Measurements from ENCODE around the gene STYXL2.

STYXL2 gene

DNA sequence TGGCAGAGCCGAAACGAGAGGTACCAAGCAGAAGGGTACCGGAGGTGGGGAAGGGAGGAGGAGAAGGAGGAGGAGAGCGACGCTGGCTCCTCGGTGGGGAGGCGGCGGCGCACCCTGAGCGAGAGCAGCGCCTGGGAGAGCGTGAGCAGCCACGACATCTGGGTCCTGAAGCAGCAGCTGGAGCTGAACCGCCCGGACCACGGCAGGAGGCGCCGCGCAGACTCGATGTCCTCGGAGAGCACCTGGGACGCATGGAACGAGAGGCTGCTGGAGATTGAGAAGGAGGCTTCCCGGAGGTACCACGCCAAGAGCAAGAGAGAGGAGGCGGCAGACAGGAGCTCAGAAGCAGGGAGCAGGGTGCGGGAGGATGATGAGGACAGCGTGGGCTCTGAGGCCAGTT, 32.4 kb downstream of the STYXL2 start:
- in situ Hi-C loops (cut with MboI; ENCODE audit: low pct_unique_long_range_greater_than_20kb, low sequenced_read_pairs, unreplicated experiment): no loop called here
- TF ChIP-seq, protein P1, sequence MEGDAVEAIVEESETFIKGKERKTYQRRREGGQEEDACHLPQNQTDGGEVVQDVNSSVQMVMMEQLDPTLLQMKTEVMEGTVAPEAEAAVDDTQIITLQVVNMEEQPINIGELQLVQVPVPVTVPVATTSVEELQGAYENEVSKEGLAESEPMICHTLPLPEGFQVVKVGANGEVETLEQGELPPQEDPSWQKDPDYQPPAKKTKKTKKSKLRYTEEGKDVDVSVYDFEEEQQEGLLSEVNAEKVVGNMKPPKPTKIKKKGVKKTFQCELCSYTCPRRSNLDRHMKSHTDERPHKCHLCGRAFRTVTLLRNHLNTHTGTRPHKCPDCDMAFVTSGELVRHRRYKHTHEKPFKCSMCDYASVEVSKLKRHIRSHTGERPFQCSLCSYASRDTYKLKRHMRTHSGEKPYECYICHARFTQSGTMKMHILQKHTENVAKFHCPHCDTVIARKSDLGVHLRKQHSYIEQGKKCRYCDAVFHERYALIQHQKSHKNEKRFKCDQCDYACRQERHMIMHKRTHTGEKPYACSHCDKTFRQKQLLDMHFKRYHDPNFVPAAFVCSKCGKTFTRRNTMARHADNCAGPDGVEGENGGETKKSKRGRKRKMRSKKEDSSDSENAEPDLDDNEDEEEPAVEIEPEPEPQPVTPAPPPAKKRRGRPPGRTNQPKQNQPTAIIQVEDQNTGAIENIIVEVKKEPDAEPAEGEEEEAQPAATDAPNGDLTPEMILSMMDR (IDR thresholded peaks at IDR 0.05; ENCODE audit: extremely low read depth, insufficient read depth, missing control alignments): no peak
- DNase-seq (ENCODE audit: low spot score): no peak

DNA sequence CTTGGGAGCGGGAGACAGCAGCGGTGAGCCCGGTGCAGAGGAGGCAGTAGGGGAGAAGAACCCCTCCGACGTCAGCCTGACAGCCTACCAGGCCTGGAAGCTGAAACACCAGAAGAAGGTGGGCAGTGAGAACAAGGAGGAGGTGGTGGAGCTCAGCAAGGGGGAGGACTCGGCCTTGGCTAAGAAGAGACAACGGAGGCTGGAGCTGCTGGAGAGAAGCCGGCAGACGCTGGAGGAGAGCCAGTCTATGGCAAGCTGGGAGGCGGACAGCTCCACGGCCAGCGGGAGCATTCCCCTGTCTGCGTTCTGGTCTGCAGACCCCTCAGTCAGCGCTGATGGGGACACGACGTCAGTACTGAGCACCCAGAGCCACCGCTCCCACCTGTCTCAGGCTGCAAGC, 32.9 kb downstream of the STYXL2 start:
- TF ChIP-seq, protein P1 (IDR thresholded peaks at IDR 0.05; ENCODE audit: extremely low read depth, insufficient read depth, missing control alignments): no peak
- no peak for DNase-seq (ENCODE audit: low spot score)
- in situ Hi-C loops (cut with MboI; ENCODE audit: low pct_unique_long_range_greater_than_20kb, low sequenced_read_pairs, unreplicated experiment): no loop called here

DNA sequence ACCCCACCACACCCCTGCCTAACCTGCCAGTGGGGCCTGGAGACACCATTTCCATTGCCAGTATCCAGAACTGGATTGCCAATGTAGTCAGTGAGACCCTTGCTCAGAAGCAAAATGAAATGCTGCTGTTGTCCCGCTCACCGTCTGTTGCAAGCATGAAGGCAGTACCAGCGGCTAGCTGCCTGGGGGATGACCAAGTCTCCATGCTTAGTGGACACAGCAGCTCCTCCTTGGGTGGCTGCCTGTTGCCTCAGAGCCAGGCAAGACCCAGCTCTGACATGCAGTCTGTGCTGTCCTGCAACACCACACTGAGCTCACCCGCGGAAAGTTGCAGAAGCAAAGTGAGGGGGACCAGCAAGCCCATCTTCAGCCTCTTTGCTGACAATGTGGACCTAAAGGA, 33.4 kb downstream of the STYXL2 start:
- DNase-seq (ENCODE audit: low spot score): no peak
- in situ Hi-C loops (cut with MboI; ENCODE audit: low pct_unique_long_range_greater_than_20kb, low sequenced_read_pairs, unreplicated experiment): no loop called here
- TF ChIP-seq, protein P1 (IDR thresholded peaks at IDR 0.05; ENCODE audit: extremely low read depth, insufficient read depth, missing control alignments): no peak

DNA sequence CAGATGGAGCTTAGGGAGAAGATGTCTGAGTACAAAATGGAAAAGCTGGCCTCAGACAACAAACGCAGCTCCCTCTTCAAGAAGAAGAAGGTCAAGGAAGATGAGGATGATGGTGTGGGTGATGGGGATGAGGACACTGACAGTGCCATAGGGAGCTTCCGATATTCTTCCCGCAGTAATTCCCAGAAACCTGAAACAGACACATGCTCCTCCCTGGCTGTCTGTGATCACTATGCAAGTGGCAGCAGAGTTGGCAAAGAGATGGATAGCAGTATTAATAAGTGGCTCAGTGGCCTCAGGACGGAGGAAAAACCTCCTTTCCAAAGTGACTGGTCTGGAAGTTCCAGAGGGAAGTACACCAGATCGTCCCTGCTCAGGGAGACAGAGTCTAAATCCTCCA, 33.8 kb downstream of the STYXL2 start:
- in situ Hi-C loops (cut with MboI; ENCODE audit: low pct_unique_long_range_greater_than_20kb, low sequenced_read_pairs, unreplicated experiment): no loop called here
- TF ChIP-seq, protein P1 (IDR thresholded peaks at IDR 0.05; ENCODE audit: extremely low read depth, insufficient read depth, missing control alignments): no peak
- no peak for DNase-seq (ENCODE audit: low spot score)

DNA sequence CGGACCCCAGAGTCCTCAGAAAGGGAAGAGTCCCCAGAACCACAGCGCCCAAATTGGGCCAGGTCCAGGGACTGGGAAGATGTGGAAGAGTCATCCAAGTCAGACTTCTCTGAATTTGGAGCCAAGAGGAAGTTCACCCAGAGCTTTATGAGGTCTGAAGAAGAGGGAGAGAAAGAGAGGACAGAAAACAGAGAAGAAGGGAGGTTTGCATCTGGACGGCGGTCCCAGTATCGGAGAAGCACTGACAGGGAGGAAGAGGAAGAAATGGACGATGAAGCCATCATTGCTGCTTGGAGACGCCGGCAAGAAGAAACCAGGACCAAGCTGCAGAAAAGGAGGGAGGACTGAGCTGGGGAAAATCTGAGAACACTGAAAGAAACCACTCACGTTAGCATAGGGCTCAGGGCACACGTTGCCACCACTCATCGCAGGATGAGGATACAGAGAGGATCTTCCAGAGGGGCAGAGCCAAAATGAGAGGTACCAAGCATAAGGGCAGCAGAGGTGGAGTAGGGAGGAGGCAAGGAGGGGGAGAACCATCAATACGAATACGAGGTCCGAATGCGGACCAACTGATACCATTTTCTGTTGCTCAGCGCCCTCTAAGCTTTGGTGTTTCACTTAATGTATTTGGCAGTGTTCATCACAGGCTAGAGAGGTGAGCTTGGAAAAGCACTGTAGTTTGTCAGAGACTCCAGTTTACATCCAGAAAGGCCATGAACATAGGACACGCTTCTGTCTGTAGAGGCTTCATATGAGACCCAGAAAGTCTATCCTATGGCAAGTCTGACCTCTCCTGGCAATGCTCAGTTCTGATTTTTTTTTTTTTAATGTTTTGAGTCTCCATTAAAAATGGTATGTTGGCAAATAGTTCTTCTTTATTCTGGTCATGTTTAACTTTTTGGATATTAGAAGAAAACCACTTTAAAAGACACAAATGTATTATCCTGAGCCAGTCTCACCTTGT, 34.7 kb downstream of the STYXL2 start:
- in situ Hi-C loops (cut with MboI; ENCODE audit: low pct_unique_long_range_greater_than_20kb, low sequenced_read_pairs, unreplicated experiment): no loop called here
- TF ChIP-seq, protein P1 (IDR thresholded peaks at IDR 0.05; ENCODE audit: extremely low read depth, insufficient read depth, missing control alignments): no peak
- no peak for DNase-seq (ENCODE audit: low spot score)

DNA sequence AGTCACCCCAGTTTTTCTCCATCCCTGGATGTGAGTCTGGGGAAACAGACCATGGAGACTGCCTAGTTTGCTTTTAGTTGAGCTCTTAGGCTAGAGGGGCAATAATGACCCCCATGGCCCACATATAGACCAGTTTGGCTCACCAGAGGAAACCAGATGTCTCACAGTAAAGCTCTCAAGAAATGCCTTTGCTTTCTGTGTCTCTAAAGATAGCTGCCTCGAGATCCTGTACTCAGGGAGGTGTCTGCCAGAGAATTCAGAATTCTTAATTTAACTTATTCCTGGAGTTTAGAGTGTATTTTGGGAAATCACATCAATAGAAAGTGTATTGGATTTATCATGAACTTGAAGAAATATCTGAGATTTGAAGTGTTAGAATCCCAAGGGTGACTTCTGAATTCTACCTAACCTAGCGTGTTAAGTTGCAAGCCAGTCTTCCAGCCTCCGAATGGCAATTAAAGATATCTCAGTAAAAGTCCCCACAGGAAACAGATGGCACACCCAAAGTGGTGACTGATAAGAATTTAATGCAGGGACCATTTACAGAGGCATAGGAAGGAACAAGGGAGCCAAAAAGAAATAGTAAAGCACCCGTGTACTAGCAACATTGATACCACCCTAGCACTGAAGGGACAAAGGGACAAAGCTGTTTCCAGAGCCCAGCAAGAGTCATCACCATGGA, 37.1 kb downstream of the STYXL2 start:
- TF ChIP-seq, protein P1 (IDR thresholded peaks at IDR 0.05; ENCODE audit: extremely low read depth, insufficient read depth, missing control alignments): no peak
- in situ Hi-C loops (cut with MboI; ENCODE audit: low pct_unique_long_range_greater_than_20kb, low sequenced_read_pairs, unreplicated experiment): no loop called here
- no peak for DNase-seq (ENCODE audit: low spot score)

Data from GM13977 (cell line).